GM19372 (cell line): ENCODE results near the gene SCFD2.

ENCODE experiments used
- ATAC-seq: cut with Tn5 transposase; IDR thresholded peaks from one replicate; pipeline ENCODE4 v1.9.1; 2021; ENCODE audit warnings: mild to moderate bottlenecking, low read depth, moderate library complexity; ENCODE audit not compliant: unreplicated experiment

The SCFD2 gene

DNA sequence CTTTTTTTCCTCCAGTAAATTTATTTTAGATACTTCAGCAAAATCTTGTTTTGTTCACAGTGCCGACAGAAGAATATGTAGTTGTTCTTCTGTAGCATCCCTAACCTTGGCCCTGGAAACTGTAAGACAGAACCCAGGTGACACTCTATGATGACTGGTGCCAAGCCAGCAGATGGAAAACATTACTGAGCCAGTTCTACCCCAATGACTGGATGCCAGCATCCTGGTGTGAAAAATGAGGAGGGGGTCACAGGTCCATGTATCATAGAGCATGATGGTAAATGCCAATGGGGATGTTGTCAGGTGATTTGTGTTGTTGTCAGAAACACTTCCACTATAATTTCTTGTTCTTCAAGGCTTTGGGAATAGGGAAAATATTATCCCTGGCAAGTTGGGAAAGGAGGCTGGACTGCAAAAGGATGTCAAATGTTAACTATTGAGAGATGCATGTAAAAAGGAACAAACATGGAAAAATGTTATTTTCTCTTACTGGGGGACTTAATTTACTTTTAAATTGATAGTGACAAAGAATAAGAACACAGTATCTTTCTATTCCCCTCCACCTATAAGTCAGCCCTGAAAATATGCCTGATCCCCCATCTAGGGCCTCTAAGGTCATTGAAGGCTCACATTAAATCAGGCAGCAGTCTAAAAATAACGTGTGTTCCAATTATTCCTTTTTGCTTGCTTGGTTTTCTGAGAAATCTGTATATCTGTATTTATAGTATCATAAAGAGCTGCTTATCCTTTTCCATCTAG is 343.9 kb downstream of the SCFD2 start:
- ATAC-seq, result no peak

DNA sequence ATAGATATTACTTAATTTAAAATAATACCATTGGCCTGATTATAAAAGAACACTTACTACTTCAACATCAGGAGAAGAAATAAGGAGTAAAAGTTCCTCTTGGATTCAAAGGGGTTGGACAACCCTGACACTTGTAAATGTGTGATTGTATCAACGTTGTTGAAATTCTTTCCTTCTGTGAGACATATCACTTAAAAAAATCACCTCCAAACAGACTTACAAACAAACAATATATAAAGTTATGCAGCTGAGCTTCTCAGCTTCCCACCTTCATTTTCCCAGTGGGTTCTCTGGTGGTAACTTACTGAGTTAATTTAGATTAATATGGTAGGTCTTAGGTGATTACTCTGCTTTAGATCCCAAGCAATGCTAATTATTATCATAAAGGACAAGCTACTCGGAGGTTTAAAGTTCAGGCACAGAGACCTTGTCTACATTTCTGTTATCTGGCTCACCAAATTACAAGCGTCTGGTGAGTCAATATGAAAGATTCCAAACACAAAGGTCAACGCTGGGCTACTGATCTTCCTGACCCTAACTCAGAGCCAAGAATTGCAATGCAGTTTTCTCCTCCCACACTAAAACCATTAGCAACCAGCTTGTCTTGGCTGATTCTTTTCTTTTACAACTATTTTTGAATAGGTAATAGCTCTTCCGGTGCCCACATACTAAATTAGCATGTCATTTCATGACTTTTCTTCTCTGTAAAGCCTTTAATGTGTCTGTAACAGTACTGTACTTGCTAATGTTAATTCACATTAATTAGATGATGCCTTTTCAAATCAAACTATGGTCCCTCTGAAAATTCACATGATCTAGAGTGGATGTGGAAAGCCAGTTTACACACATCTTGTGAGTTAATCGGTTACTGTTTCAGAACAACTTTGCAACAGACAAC is 346.1 kb downstream of the SCFD2 start:
- no peak for ATAC-seq

DNA sequence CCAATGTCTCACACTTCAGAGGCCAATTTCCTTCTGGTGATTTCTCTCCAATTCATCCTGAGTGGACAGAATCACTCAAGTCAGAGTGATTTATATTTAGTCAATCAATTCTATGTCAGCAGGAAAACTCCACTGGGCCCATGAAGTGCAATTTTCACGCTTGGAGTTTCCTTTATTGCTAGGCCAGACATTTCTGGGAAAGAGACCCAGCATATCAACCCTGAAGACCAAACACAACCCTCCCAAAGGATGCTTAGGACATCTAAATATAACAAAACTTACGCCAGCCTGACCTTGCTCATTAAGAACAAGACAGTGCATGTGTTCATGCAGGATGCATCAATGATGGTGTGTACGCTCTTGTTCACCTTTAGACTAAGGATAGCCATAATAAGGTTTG is 347.4 kb downstream of the SCFD2 start:
- no peak for ATAC-seq

DNA sequence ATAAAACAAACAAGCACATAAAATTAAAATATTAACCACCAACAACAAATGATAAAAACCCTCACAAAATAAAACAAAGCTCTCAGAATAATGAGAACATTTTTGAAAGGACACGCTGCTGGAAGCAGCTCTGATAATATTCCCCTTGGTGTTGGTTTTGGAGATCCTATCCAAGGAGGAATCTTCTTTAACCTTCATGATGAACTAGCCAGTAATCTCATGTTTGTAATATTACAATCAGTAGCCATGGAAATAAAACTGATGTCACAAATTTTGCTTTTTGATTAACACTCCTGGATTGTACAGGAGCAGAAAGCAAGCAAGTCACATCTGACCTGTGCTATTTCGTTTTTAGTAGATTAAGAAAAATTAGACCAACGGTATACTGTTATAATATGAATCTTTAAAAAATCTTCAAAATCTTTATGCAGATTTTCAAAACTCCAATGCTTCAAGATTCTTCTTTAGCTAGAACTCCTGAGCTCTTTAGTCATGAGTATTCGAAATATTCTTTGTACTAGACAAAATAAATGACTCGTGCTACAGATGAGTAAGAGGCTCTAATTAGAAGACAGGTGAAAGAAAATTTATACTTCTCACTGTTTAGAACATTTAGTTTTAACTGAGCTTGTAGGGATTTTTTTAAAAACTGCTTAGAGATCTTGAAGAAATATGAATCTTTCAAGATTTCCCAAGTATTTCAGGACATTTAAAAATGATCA is 349.6 kb downstream of the SCFD2 start:
- ATAC-seq, result no peak

DNA sequence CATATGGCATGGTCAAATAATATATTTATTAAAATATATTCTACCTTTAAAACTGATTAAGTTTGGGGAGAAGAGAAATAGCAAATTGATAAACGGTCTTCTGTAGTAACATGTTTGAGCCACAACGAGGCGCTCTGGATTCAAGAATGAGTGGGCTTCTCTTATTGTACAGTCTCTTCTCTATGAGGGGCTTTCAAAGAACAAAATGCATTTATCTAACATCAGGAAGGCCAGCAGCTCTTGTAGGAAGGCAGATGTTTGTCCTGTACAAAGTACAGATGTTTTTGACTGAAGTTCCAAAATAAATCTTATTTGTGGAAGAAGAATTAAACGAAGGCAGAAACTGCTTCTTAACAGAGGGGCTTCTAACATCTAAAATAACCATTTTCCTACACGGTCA is 350.2 kb downstream of the SCFD2 start:
- no peak for ATAC-seq

DNA sequence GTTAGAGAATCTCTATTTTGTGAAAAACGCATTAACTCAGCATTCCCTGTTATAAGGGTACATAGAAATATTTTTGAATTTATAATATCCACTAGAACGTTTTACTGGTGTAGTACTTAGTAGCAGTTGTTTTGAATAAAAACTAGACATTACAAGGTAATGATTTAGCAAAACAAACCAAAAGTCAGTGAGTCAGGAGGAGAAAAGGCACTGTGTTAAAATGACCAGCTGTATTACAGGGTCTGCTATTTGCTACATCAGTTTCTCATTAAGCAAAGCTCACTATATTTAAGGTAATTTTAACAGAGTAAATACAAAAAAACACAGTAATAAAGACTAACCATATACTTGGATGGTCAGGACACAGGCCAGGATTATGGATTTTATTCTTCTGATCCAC is 351.0 kb downstream of the SCFD2 start:
- ATAC-seq, result no peak

DNA sequence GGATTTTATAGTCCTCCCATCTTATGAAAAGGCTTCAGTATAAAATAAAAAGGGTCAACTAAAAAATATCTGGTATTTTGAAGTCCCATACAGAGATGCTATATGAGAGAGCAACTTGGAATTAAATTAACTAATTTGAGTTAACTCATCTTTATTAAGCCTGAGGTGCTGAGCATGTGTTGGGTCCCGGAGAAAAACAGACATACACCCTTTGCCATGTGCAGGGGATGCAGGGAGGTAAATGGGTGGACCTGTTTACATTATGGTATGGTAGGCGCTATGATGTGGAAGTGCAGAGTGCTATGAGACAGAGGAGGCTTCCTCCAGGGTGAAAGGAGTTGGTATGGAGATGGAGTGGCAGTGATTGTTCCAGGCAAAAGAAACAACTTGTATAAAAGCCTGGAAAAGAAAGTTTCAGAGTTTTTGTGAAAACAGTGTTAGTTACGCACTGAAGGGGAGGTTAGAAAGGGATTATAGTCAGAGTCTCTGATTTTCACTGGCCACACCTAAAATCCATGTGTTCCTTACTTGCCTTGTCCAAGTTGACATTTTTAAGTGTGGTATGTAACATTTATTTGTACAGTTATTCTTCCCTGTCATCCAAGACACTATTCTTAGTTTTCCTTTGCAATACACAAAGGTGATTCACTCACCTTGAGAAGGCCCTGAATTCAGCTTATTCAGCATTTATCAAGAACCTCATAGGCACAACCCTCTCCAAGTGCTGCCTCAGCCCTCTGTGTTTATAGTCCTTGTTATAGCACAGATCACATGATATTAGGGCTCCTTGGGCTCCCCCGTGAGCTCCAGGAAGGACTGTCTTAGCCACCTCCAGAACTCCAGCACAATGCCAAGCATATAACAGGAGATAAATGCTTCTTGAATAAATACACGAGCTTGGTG is 351.7 kb downstream of the SCFD2 start:
- ATAC-seq, result no peak

DNA sequence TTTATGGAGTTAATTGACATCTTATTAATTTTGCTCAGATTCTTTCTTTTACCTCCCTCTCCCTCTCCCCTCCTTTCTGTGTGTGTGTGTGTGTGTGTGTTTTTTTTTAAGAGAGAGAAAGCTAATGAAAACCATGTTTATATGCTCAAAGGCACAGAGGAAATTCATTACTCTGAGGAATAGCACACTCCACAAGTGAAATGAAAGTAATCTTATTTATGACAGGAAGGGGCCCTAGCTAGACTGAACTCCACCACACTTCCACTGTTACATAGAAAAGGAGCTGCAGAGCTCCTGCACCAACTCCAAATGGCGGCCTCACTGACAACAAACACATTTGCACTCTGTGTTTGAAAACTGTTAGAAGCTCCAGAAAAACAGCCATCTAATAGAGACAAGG is 353.1 kb downstream of the SCFD2 start:
- ATAC-seq, result peak; percentile 66

DNA sequence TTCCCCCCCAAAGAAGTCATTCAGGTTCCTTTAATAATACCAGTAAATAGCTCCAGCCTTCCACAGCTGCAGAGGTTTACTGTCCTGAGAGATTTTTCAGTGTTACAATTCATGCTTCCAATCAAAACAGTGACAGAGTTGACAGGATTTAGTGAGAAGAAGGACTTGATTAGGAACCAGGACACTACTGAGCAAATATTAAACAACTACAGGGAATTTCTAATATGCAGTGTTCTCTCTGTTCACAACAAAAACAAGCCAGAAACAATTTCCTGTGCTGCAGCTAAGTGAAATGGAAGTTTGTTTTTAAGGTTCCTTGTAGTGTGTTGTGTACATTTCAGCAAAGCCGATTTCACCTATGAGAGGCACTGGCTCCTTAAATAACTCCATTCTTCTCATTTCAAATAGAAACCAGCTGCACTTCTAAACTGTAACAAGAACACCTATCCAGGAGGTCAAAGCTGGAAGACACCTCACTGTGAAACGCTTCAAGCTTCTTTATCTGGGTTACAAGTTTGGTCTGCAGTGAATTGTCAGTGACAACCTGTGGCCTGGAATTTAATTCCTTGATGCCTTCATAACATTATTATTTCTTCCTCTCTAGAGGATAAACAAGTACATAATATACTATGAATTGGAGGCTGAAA is 354.5 kb downstream of the SCFD2 start:
- ATAC-seq, result no peak

DNA sequence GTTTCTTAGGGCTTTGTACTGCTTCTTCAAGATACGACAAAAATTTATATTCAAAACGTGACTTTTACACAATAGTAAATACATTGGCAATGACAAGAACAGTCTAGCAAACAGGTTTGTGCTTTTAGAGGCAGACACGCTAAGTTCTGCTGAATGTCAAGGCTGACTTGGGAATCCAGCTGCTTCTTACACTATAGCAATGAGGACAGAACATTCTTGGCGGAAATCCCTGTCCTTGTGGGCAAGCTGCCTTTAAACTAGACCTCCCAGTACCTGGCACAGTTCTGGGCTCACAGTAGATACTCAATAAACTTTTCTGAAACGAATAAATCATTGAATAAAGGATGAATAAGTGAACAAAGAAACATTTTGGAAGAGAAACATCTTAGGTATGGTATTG is 355.5 kb downstream of the SCFD2 start:
- no peak for ATAC-seq

DNA sequence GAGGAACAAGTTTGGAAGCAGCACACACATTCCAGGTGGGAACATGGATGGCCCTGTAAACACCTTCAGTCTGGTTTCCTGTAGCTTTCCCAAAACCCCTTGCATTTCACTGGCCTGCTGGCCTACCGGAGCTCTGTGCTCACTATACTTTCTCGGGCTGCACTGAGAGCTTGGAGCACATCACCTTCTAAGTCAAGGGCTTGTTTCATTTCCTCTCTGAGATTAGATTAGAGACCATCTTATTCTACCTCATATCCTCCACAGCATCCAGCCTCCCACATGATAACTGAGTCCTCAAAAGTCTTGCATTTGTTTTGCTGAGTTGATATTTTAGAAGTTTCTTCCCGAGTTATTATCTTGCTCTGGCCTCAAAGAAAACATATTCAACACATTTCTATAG is 356.0 kb downstream of the SCFD2 start:
- ATAC-seq, result peak; percentile 52

DNA sequence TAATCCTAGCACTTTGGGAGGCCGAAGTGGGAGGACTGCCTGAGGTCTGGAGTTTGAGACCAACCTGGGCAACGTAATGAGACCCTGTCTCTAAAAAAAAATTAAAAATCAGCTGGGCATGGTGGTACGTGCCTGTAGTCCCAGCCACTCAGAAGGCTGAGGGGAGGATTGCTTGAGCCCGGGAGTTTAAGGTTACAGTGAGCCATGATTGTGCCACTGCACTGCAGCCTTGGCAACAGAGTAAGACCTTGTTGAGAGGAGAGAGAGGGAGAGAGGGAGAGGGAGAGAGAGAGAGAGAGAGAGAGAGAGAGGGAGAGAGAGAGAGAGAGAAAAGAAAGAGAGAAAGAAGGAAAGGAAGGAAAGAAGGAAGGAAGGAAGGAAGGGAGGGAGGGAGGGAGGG is 358.8 kb downstream of the SCFD2 start:
- ATAC-seq, result no peak

DNA sequence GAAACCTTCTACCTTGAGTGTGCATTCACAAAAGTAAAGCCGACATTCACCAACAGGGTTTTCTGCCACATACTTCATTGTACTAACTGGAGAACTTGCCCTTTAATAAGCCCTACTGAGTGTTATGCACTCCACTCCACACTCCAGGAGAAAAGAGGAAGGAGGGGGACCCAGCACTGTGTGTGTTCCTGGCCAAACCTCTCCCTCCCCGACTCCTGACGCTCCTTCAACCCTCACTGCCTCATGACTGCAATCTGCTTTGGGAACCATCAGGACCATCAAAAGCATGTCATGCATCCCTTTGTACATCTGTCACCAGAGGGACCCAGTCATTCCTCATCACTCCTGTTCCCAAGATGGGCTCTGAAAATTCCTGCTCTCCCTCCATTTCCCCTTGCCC is 360.1 kb downstream of the SCFD2 start:
- no peak for ATAC-seq

DNA sequence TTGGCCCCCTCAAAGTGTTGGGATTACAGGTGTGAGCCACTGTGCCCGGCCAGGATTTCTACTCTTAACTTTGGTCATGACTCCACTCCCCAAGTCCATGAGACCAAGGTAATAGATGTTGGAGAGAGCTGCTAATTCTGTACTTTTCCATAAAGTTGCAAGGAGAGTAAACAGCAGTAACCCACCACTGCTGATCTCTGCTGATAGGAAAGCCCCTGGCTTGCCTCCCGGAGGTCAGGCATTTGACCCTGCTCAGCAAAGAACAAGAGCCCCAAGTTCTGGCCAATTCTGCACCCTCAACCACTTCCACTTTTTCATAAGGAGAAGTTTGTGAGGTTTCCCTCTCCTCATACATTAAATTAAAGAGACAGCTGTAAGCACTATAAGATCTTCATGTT is 360.7 kb downstream of the SCFD2 start:
- peak; percentile 17 for ATAC-seq

DNA sequence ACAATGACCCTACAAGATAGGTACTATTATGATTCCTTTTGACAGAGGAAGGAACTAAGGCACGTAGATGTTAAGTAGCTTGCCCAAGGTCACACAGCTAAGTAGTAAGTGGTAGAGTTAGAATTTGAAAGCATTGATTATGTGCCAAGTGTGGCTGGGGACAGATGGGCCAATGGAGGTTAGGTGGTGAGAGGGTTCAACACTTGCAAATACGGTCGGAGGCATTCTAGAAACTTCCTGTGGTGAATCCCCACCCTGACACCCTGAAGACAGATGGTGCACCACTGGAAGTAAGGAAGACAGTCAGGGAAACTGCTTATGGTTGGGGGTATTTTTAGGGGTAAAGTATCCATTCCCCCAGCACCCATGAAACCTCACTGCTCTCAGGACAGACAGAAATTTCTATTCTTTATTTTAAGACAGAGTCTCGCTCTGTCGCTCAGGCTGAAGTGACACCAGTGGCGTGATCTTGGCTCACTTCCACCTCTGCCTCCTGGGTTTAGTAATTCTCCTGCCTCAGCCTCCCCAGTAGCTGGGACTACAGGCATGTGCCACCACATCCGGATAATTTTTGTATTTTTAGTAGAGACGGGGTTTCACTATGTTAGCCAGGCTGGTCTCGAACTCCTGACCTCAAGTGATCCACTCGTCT is 361.2 kb downstream of the SCFD2 start:
- ATAC-seq, result peak; percentile 43

DNA sequence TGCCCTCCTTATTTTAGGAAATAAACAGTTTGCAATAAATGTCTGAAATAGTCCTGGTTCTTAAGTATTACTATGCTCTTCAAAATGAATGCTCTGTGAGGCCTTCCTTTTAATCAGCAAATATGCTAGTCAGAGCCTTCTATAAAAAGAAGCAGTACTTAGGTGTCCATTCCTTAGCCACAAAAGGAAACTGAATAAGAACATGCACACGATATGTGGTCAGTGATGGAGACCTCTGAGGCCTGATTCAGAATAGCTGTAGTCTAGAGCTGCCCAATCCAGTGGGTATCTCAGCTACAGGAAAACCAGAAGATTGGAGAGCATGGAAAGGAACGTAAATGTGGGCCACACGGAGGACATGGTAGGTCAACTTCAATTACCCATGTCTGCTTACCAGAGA is 361.9 kb downstream of the SCFD2 start:
- ATAC-seq, result peak; percentile 52

DNA sequence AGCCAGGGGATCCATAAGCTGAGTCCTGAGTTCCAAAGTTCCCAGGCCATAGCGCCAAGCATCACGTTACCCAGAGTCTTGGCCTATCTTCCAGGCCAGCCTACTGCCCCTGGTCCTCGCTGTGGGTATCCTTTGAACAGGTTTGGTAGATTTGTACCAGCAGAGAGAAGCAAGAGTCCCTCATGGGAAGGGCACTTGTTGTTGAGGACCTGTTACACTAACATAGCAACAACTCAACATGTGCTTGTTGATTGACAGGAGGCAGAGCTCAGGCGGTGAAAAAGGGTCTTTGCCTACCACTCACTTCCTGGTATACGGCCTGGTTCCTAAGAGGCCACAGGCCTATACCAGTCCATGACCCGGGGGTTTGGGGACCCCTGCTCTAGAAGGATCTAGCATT is 365.3 kb downstream of the SCFD2 start:
- no peak for ATAC-seq

DNA sequence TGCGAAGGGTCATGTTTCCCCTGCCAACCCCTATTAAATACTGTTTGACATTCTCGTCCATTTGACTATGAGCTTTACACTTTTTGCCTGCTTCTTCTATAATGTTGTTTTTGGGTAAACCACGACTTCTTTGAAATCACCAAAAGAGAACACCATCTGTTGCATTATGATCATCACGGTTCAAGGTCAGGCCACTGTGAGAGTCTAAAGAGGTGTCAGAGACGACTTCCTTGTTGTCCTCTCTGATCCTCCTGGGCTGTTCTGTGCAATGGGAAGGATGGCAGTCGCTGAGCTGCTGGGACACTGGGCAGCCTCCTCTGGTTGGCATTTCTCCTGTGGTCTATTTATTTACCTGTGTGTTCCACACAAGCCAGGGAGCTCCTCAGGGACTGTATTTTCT is 366.2 kb downstream of the SCFD2 start:
- ATAC-seq, result no peak

DNA sequence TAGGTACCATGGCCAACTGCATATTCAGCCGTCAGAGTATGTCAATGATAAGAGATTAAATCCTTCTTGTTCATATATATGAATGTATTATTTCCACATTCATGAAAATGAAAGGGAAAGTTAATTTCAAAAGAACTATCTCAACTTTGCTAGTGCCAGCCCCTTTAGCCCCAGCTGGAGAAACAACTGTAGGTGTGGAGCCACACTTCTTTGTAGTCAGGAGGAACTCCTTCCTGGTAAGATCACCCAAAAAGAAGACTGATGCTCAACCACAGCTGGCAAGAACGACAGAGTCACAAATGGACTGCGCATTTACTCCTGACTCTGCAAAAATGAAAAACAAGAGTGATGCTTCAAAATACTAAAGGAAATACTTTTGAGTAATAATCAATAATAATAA is 367.4 kb downstream of the SCFD2 start:
- ATAC-seq, result no peak
